Trophoblast cell (in vitro differentiated cells and primary cell): ENCODE measurements around the gene BCDIN3D.
A peak's percentile ranks its signal among the peaks of the same experiment; 100 is the strongest.

Experiments
- DNase-seq, 2 donors: peaks; one replicate each; pipeline ENCODE4 v3.0.0-alpha.2; 2016
- H2AFZ ChIP-seq: 2 replicates; pipeline ENCODE4 v1.6.1; 2013; ENCODE audit warnings: low read length, moderate library complexity, mild to moderate bottlenecking; ENCODE audit not compliant: insufficient read depth, poor library complexity
- H2AK5ac ChIP-seq: 2 replicates; pipeline ENCODE4 v1.6.1; 2013; ENCODE audit warnings: mild to moderate bottlenecking, low read length
- H2BK120ac ChIP-seq: 2 replicates; pipeline ENCODE4 v1.6.1; 2013; ENCODE audit warnings: low read length, mild to moderate bottlenecking, moderate library complexity; ENCODE audit not compliant: insufficient read depth, poor library complexity
- H2BK12ac ChIP-seq: 2 replicates; pipeline ENCODE4 v1.6.1; 2013; ENCODE audit warnings: mild to moderate bottlenecking, low read length, moderate library complexity
- H2BK5ac ChIP-seq: 2 replicates; pipeline ENCODE4 v1.6.1; 2013; ENCODE audit warnings: low read length, low read depth, moderate library complexity, mild to moderate bottlenecking; ENCODE audit not compliant: poor library complexity
- H3K14ac ChIP-seq: 2 replicates; pipeline ENCODE4 v1.6.1; 2013; ENCODE audit warnings: mild to moderate bottlenecking, low read length
- H3K18ac ChIP-seq: 2 replicates; pipeline ENCODE4 v1.6.1; 2013; ENCODE audit warnings: mild to moderate bottlenecking, low read length
- H3K23ac ChIP-seq: 2 replicates; pipeline ENCODE4 v1.6.1; 2013; ENCODE audit warnings: low read length
- H3K27ac ChIP-seq: 2 replicates; pipeline ENCODE4 v1.5.1; 2013; ENCODE audit warnings: low read depth, mild to moderate bottlenecking, inconsistent platforms, low read length, moderate library complexity
- H3K27me3 ChIP-seq: 2 replicates; pipeline ENCODE4 v1.6.1; 2013; ENCODE audit warnings: inconsistent platforms, mild to moderate bottlenecking, low read length, moderate library complexity; ENCODE audit not compliant: insufficient read depth
- H3K36me3 ChIP-seq, 2 experiments: 1 replicate in 1 of 2; 2 replicates in 1 of 2; pipeline ENCODE4 v1.6.1; 2013; ENCODE audit warnings: low read length in 2 of 2, mild to moderate bottlenecking in 2 of 2, moderate library complexity in 1 of 2; ENCODE audit not compliant: insufficient read depth in 2 of 2, control insufficient read depth in 1 of 2
- H3K4ac ChIP-seq: 2 replicates; pipeline ENCODE4 v1.6.1; 2013; ENCODE audit warnings: low read depth, mild to moderate bottlenecking, low read length, moderate library complexity
- H3K4me1 ChIP-seq, 2 experiments: 1 replicate in 1 of 2; 2 replicates in 1 of 2; pipeline ENCODE4 v1.6.1; 2013; ENCODE audit warnings: low read length in 2 of 2, mild to moderate bottlenecking in 2 of 2, moderate library complexity in 1 of 2; ENCODE audit not compliant: insufficient read depth in 2 of 2, control insufficient read depth in 1 of 2
- H3K4me2 ChIP-seq: 2 replicates; pipeline ENCODE4 v1.6.1; 2013; ENCODE audit warnings: inconsistent platforms, mild to moderate bottlenecking, low read length, moderate library complexity
- H3K4me3 ChIP-seq: 2 replicates; pipeline ENCODE4 v1.5.1; 2013; ENCODE audit warnings: mild to moderate bottlenecking, low read depth, low read length, inconsistent platforms
- H3K79me1 ChIP-seq: one replicate; pipeline ENCODE4 v1.6.1; 2013; ENCODE audit warnings: low read length
- H3K79me2 ChIP-seq: 2 replicates; pipeline ENCODE4 v1.6.1; 2013; ENCODE audit warnings: low read length, mild to moderate bottlenecking; ENCODE audit not compliant: control insufficient read depth, insufficient read depth, poor library complexity
- H3K9ac ChIP-seq: 2 replicates; pipeline ENCODE4 v1.6.1; 2013; ENCODE audit warnings: mild to moderate bottlenecking, low read length
- H3K9me3 ChIP-seq: 2 replicates; pipeline ENCODE4 v1.6.1; 2013; ENCODE audit warnings: low read depth, mild to moderate bottlenecking, control low read depth, inconsistent platforms, low read length; ENCODE audit not compliant: insufficient read depth
- H4K12ac ChIP-seq: 2 replicates; pipeline ENCODE4 v1.6.1; 2013; ENCODE audit warnings: low read depth, mild to moderate bottlenecking, low read length, moderate library complexity
- H4K8ac ChIP-seq: 2 replicates; pipeline ENCODE4 v1.6.1; 2013; ENCODE audit warnings: low read depth, mild to moderate bottlenecking, low read length, moderate library complexity
- H4K91ac ChIP-seq: one replicate; pipeline ENCODE4 v1.6.1; 2013; ENCODE audit warnings: low read depth, mild to moderate bottlenecking, low read length, moderate library complexity
- WGBS: extraction: QIAGEN DNeasy Blood & Tissue Kit; methylation state at CpG from one replicate; pipeline ENCODE4 v1.1.7; 2013; ENCODE audit warnings: missing lambda C conversion rate; ENCODE audit not compliant: insufficient read length, insufficient coverage; ENCODE audit errors: extremely low coverage; 5-methylcytosine and 5-hydroxymethylcytosine counted together

The BCDIN3D gene

DNA sequence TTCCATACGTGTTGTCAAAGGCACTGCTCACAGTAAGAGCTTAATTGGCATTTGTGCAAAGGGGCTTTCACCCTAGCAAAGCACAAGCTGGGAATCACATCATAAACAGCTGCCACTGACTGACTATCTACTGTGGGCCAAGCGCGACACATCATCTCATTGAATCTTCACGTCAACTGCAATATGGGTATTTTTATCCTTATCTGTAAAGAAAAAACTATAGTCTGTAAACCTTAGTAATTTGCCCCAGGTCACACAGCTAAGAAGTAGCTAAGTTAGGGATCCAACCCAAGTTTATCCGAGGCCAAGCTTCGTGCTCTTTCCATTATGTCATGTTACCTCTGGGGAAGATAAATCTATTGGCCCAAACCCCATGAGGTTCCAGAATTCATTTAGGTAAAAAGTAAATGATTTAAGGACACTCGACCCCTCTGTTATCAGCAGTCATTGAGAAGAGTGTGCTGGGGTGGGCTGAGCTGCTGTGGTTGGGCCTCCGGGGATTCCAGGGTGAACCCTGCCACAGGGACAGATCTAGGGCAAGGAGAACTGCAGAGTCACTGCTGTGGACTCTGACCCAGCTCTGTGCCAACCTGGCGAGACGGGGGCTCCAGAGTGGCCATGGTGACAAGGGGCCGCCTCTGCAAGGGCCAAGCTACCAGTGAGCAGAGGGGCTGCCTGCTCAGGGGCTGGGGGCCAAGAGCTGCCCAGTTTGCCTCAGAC lies 42.3 kb downstream of the BCDIN3D start:
- H3K79me2 ChIP-seq: no peaks in the 10 kb centered on the region
- H2BK12ac ChIP-seq: no peak overlapping the region
- no peaks in the 10 kb centered on the region for H3K79me1 ChIP-seq
- no peaks in the 10 kb centered on the region for H3K27me3 ChIP-seq
- no peak overlapping the region for H2BK5ac ChIP-seq
- no peak overlapping the region for H2AFZ ChIP-seq
- H3K27ac ChIP-seq: no peak overlapping the region
- H3K4me1 ChIP-seq: no peaks in the 10 kb centered on the region
- DNase-seq: peak; percentile 51 to 61
- no peak overlapping the region for H2AK5ac ChIP-seq
- H3K4ac ChIP-seq: no peak overlapping the region
- H4K12ac ChIP-seq: no peak overlapping the region
- no peak overlapping the region for H4K8ac ChIP-seq
- peaks cover 72 to 79% of the 10 kb centered on the region in 2 experiments for H3K36me3 ChIP-seq
- H4K91ac ChIP-seq: no peak overlapping the region
- no peak overlapping the region for H3K4me3 ChIP-seq
- WGBS: no CpG with 5 or more reads among the region's 11 CpGs
- no peak overlapping the region for H3K23ac ChIP-seq
- H3K4me2 ChIP-seq: no peak overlapping the region
- H3K9me3 ChIP-seq: peaks cover 3% of the 10 kb centered on the region
- no peak overlapping the region for H3K18ac ChIP-seq
- no peak overlapping the region for H3K9ac ChIP-seq
- no peak overlapping the region for H3K14ac ChIP-seq
- H2BK120ac ChIP-seq: no peak overlapping the region

DNA sequence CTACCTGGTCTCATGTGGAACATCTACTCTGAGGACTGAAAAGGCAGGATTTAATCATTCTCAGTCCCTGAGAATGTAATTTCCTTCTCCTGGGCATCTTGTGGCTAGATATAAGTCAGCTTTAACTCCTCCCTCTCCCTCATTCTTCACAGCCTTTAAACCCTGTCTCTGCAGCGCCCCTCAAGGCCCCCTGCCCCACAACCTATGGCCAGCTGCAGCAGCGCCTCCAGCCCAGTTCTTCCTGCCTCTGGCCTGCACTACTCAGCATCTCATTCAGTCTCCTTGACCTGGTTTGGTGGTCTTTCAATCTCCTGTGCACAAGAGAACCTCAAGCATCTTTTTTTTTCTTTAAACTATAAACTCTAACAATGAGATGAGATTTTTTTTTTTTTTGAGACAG lies 44.0 kb downstream of the BCDIN3D start:
- no peak overlapping the region for H2AK5ac ChIP-seq

GRCh38 chr12:49798248-49798647 lies 44.7 kb downstream of the BCDIN3D start:
- Histone ChIP-seq H2AK5ac (no peak overlapping the region), H3K79me1 (no peaks in the 10 kb centered on the region), H4K12ac (no peak overlapping the region), H3K18ac (no peak overlapping the region), H2AFZ (no peak overlapping the region), H3K23ac (no peak overlapping the region), H3K27ac (no peak overlapping the region), H3K14ac (no peak overlapping the region), H3K4me3 (no peak overlapping the region), H3K4me1 (no peaks in the 10 kb centered on the region), H2BK120ac (no peak overlapping the region), H3K79me2 (no peaks in the 10 kb centered on the region), H4K8ac (no peak overlapping the region), H2BK12ac (no peak overlapping the region), H3K27me3 (no peaks in the 10 kb centered on the region), H3K4ac (no peak overlapping the region), H4K91ac (no peak overlapping the region), H3K36me3 (peaks cover 71% of the 10 kb centered on the region in 2 experiments), H3K9me3 (peaks cover 3% of the 10 kb centered on the region), H2BK5ac (no peak overlapping the region), H3K4me2 (no peak overlapping the region), H3K9ac (no peak overlapping the region)
- DNase-seq: no peak
- WGBS: no CpG with 5 or more reads among the region's 7 CpGs

More for the DNA sequence above, 44.0 kb downstream of the BCDIN3D start:
- peaks cover 3% of the 10 kb centered on the region for H3K9me3 ChIP-seq
- H3K4me2 ChIP-seq: no peak overlapping the region
- H3K79me2 ChIP-seq: no peaks in the 10 kb centered on the region
- WGBS: no CpG with 5 or more reads among the region's 2 CpGs
- H4K12ac ChIP-seq: no peak overlapping the region
- H2BK12ac ChIP-seq: no peak overlapping the region
- no peak for DNase-seq
- no peaks in the 10 kb centered on the region for H3K27me3 ChIP-seq
- H3K9ac ChIP-seq: no peak overlapping the region
- no peak overlapping the region for H2BK120ac ChIP-seq
- peaks cover 73 to 78% of the 10 kb centered on the region in 2 experiments for H3K36me3 ChIP-seq
- no peak overlapping the region for H3K4me3 ChIP-seq
- no peak overlapping the region for H4K91ac ChIP-seq
- no peak overlapping the region for H2AFZ ChIP-seq
- H3K79me1 ChIP-seq: no peaks in the 10 kb centered on the region
- H3K27ac ChIP-seq: no peak overlapping the region
- no peak overlapping the region for H3K23ac ChIP-seq
- H2BK5ac ChIP-seq: no peak overlapping the region
- no peak overlapping the region for H3K4ac ChIP-seq
- H4K8ac ChIP-seq: no peak overlapping the region
- H3K14ac ChIP-seq: no peak overlapping the region
- no peak overlapping the region for H3K18ac ChIP-seq
- H3K4me1 ChIP-seq: no peaks in the 10 kb centered on the region

DNA sequence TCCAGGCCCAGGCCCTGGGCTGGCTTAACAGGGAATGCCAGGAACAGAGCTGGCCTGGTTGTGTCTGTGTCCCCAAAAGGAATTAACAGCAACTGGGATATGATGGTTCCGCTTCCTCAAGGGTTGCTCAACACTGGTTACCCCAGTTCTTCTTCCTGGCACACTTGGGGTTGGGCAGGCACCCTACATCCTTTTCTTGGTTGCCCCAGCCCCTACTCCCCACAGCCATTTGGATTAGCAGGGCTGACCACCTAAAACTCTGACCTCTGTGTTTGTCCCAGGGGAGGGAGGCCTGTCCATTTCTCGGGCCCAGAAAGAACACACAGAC lies 45.5 kb downstream of the BCDIN3D start:
- no peak overlapping the region for H2BK12ac ChIP-seq

More for the DNA sequence above, 45.5 kb downstream of the BCDIN3D start:
- Histone ChIP-seq H3K9ac (no peak overlapping the region), H4K8ac (no peak overlapping the region), H3K79me2 (no peaks in the 10 kb centered on the region), H2AK5ac (no peak overlapping the region), H2BK120ac (no peak overlapping the region), H3K23ac (no peak overlapping the region), H2BK5ac (no peak overlapping the region), H4K12ac (no peak overlapping the region), H3K4me2 (no peak overlapping the region), H3K27me3 (no peaks in the 10 kb centered on the region), H3K4me1 (no peaks in the 10 kb centered on the region), H3K79me1 (no peaks in the 10 kb centered on the region), H3K9me3 (peaks cover 3% of the 10 kb centered on the region), H3K36me3 (peaks cover 69 to 73% of the 10 kb centered on the region in 2 experiments), H3K18ac (no peak overlapping the region), H4K91ac (no peak overlapping the region), H3K4me3 (no peak overlapping the region), H3K27ac (no peak overlapping the region), H2AFZ (no peak overlapping the region), H3K14ac (no peak overlapping the region), H3K4ac (no peak overlapping the region)
- DNase-seq: no peak
- no CpG with 5 or more reads among the region's 2 CpGs for WGBS
